ENCODE results near the gene ZNF492. TPM values are rescaled to one million over a fixed set of nuclear protein-coding genes. Genes with fewer than 3 reads are reported as not detected.
"Not testable (repeated sequence)": the region's sequence is repeated elsewhere in the genome, so short reads cannot be mapped to it uniquely, and the experiment has no call there.

ZNF492 gene
- not detected for total RNA-seq

GRCh38 chr19:22633706-22634449 lies at the start of gene ZNF492:
Gene ZNF492, plus strand, starts transcription at chr19:22634324. Its CDS starts 19,076 bp downstream, at chr19:22653400.
- DNase-seq (ENCODE audit: extremely low spot score in 2 of 2); intact Hi-C loops (cut with DNase I); H3K36me3 ChIP-seq; H3K9me3 ChIP-seq; H3K27me3 ChIP-seq; H3K4me1 ChIP-seq: not testable (repeated sequence)
- peak within 1 kb of the TSS; percentile 51 to 67 for H3K4me3 ChIP-seq
- TF ChIP-seq POLR2AphosphoS5 (IDR thresholded peaks at IDR 0.05; ENCODE audit: insufficient read depth in 1 of 2, low read depth in 1 of 2) = peak; percentile 22 to 49
- H3K27ac ChIP-seq = peak within 1 kb of the TSS; percentile 57

GRCh38 chr19:22595422-22595821 lies 38.7 kb upstream of the ZNF492 start:
- Histone ChIP-seq H3K27me3 (no peaks in the 10 kb centered on the region), H3K9me3 (no peaks in the 10 kb centered on the region), H3K36me3 (no peaks in the 10 kb centered on the region), H3K4me3 (no peak overlapping the region), H3K27ac (no peak overlapping the region), H3K4me1 (no peaks in the 10 kb centered on the region)
- no peak for TF ChIP-seq POLR2AphosphoS5 (IDR thresholded peaks at IDR 0.05; ENCODE audit: insufficient read depth in 1 of 2, low read depth in 1 of 2)
- TF ChIP-seq POLR2A (IDR thresholded peaks at IDR 0.05) = no peak
- no peak for TF ChIP-seq CTCF (IDR thresholded peaks at IDR 0.05)
- no peak for DNase-seq (ENCODE audit: extremely low spot score in 2 of 2)
- intact Hi-C loops (cut with DNase I) = no loop called here

GRCh38 chr19:22595918-22596341 lies 38.2 kb upstream of the ZNF492 start:
- no peak overlapping the region for H3K27ac ChIP-seq
- no peaks in the 10 kb centered on the region for H3K27me3 ChIP-seq
- no peaks in the 10 kb centered on the region for H3K9me3 ChIP-seq
- TF ChIP-seq POLR2AphosphoS5 (IDR thresholded peaks at IDR 0.05; ENCODE audit: insufficient read depth in 1 of 2, low read depth in 1 of 2) = no peak
- TF ChIP-seq POLR2A (IDR thresholded peaks at IDR 0.05) = no peak
- no peak overlapping the region for H3K4me3 ChIP-seq
- DNase-seq (ENCODE audit: extremely low spot score in 2 of 2) = no peak
- intact Hi-C loops (cut with DNase I) = no loop called here
- no peaks in the 10 kb centered on the region for H3K4me1 ChIP-seq
- H3K36me3 ChIP-seq = no peaks in the 10 kb centered on the region

- Histone ChIP-seq H3K36me3 (no peaks in the 10 kb centered on the region), H3K4me1 (no peaks in the 10 kb centered on the region), H3K9me3 (no peaks in the 10 kb centered on the region), H3K4me3 (no peak overlapping the region), H3K27ac (no peak overlapping the region), H3K27me3 (no peaks in the 10 kb centered on the region)
- intact Hi-C loops (cut with DNase I) = no loop called here
- peak; percentile 60 to 74 for DNase-seq (ENCODE audit: extremely low spot score in 2 of 2)
- TF ChIP-seq POLR2A (IDR thresholded peaks at IDR 0.05) = no peak
- TF ChIP-seq CTCF (IDR thresholded peaks at IDR 0.05) = no peak
- no peak for TF ChIP-seq POLR2AphosphoS5 (IDR thresholded peaks at IDR 0.05; ENCODE audit: insufficient read depth in 1 of 2, low read depth in 1 of 2)
Observed at GRCh38 chr19:22600690-22601648, 33.2 kb upstream of the ZNF492 start.

GRCh38 chr19:22601906-22602630 lies 32.1 kb upstream of the ZNF492 start:
- no peak overlapping the region for H3K4me3 ChIP-seq
- no peak overlapping the region for H3K27ac ChIP-seq
- peak; percentile 34 to 84 for DNase-seq (ENCODE audit: extremely low spot score in 2 of 2)
- no peaks in the 10 kb centered on the region for H3K36me3 ChIP-seq
- intact Hi-C loops (cut with DNase I) = no loop called here
- H3K4me1 ChIP-seq = no peaks in the 10 kb centered on the region
- H3K27me3 ChIP-seq = no peaks in the 10 kb centered on the region
- H3K9me3 ChIP-seq = no peaks in the 10 kb centered on the region
- TF ChIP-seq CTCF (IDR thresholded peaks at IDR 0.05) (no peak), POLR2AphosphoS5 (IDR thresholded peaks at IDR 0.05; ENCODE audit: insufficient read depth in 1 of 2, low read depth in 1 of 2) (no peak), POLR2A (IDR thresholded peaks at IDR 0.05) (no peak)
